Measurements from ENCODE around the gene ENHO. TPM values are rescaled to one million over a fixed set of nuclear protein-coding genes. Genes with fewer than 3 reads are reported as not detected.

The ENHO gene
- total and polyA plus RNA-seq, 7 donors: 0.20 to 1.2 (median 0.37) TPM; not detected in 1

DNA sequence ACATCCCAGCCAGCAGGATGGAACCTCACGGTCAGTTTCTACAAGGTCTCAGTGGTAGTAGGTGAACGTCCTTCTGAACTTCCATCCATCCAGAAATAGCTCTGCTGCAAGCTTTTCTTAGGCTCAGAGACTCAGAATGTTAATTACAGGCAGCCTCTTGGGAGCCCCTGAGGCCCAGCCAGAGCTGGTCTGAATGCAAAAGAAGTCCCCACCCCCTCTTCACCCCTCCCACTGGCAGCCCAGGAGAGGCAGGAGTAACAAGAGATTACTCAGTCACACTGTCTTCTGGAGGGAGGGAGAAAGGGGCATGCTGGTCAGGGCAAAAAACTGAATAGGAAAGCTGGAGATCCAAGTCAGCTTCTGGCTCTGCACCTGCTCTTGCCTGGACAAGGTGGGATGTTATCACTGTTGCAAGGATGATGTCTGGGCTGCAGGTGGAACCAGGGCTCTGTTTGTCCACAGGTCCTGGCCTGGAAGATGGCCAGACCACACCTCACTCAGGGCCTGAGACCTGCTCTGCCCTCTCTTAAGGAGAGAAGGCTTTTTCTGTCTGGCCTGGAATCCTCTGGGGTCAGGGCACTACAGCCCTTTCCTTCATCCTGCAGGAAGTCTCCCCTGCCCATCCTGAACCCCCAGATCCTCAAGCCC is 9.1 kb downstream of the ENHO start:
- Histone ChIP-seq H3K27me3 (ENCODE audit: insufficient read depth in 3 of 3, low read length in 2 of 3) (no peaks in the 10 kb centered on the region), H3K4me3 (no peak overlapping the region), H3K9me3 (no peaks in the 10 kb centered on the region), H3K36me3 (ENCODE audit: insufficient read depth in 1 of 2, low read depth in 1 of 2) (no peaks in the 10 kb centered on the region), H3K4me1 (no peaks in the 10 kb centered on the region), H3K27ac (no peak overlapping the region)
- TF ChIP-seq, protein P1, sequence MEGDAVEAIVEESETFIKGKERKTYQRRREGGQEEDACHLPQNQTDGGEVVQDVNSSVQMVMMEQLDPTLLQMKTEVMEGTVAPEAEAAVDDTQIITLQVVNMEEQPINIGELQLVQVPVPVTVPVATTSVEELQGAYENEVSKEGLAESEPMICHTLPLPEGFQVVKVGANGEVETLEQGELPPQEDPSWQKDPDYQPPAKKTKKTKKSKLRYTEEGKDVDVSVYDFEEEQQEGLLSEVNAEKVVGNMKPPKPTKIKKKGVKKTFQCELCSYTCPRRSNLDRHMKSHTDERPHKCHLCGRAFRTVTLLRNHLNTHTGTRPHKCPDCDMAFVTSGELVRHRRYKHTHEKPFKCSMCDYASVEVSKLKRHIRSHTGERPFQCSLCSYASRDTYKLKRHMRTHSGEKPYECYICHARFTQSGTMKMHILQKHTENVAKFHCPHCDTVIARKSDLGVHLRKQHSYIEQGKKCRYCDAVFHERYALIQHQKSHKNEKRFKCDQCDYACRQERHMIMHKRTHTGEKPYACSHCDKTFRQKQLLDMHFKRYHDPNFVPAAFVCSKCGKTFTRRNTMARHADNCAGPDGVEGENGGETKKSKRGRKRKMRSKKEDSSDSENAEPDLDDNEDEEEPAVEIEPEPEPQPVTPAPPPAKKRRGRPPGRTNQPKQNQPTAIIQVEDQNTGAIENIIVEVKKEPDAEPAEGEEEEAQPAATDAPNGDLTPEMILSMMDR (IDR thresholded peaks at IDR 0.05): no peak
- intact Hi-C loops (cut with DNase I): no loop called here
- WGBS, 3 donors: 42 to 68% (median 68%) methylated on average over 2 of the region's 2 CpGs
- no peak for DNase-seq
- no peak for ATAC-seq

DNA sequence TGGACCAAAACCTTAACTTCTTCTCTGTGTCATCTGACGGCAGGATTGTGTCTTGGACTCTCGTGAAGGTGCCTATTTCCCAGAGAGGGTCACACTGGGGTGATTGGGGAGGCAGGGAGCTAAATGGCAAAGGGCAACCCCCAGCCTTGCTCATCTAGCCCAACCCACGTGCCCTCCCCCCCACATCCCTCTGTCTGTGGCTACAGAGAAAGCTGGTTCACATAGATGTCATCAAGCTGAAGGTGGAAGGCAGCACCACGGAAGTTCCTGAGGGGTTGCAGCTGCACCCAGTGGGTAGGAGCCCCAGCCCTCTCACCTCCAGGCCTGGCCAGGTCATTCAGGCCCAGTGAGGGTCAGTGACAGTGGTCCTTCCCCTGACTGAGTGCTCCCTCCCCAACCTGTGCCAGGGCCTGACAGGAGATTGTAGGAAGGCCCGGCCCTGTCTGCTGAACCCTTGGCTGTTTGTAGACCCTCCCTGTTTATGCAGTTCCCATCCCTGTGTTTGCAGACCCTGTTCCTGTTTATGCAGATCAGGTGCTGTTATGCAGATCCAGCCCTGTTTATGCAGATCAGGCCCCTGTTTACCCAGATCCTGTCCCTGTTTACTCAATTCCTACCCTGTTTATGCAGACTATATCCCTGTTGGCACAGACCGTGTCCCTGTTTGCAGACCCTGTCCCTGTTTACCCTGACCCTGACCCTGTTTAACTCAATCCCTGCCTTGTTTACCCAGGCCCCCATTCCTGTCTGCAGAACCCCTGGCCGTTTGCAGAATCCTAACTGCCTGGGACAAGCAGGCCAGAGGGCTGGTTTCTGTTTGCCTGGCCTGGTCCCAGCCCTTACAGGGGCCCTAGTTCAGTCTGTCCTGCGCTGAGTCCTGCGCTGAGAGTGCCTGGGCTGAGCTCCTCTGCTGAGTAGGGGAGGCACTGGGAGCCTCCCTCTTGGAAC is 10.4 kb downstream of the ENHO start:
- TF ChIP-seq, protein P1 (IDR thresholded peaks at IDR 0.05): no peak
- DNase-seq (no peak), ATAC-seq (no peak)
- Histone ChIP-seq H3K27ac (no peak overlapping the region), H3K27me3 (ENCODE audit: insufficient read depth in 3 of 3, low read length in 2 of 3) (no peaks in the 10 kb centered on the region), H3K4me3 (no peak overlapping the region), H3K4me1 (no peaks in the 10 kb centered on the region), H3K9me3 (no peaks in the 10 kb centered on the region), H3K36me3 (ENCODE audit: insufficient read depth in 1 of 2, low read depth in 1 of 2) (no peaks in the 10 kb centered on the region)
- WGBS, 3 donors: 73 to 79% (median 73%) methylated on average over 9 of the region's 9 CpGs
- intact Hi-C loops (cut with DNase I): no loop called here

DNA sequence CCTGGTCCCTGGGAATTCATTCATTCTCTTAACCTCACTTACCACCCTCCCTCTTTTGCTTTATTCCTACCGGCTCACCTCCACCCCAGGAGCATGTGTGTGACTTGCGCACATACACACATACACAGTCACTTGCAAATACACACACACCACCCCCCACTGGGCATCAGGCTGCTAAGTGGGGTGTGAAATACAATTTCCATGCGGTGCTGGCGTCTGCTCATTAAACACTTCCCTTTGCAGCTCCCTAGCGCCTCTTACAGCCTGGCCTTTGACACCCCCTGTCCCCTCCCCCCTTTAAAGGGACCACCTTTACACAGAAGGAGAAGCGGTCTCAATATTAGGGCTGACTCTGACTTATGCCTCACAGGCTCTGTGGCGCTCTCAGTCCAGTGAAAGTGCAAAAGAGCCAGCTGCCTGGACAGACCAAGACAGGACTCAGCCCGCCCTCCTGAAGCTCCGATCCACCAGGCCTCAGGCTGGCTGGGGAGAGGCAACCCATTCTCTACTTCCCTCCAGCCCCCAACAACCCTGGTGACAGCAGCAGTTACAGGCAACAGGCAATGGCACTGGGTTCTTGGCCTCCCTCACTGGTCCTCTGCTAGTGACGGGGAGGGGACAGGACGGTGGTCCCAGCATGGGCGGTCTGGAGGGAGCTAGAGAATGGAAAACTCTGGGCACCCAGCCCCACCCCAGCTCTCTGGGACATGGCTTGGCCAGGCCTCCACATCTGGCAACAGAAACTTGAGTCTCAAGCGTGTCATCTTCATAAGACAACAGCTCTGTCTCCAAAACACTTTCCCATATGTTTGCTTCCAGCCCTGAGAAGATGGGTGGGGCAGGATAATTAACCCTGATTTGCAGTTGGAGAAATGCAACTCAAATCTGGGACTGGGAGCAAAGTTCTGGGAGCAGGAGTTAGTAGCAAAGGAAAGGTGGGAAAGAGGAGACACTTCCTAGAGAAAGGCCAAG is 12.0 kb downstream of the ENHO start:
- ATAC-seq (no peak), DNase-seq (no peak)
- no peaks in the 10 kb centered on the region for H3K36me3 ChIP-seq (ENCODE audit: insufficient read depth in 1 of 2, low read depth in 1 of 2)
- no peaks in the 10 kb centered on the region for H3K27me3 ChIP-seq (ENCODE audit: insufficient read depth in 3 of 3, low read length in 2 of 3)
- 52 to 58% (median 56%) methylated on average over 13 of the region's 13 CpGs for WGBS, 3 donors
- no peak overlapping the region for H3K4me3 ChIP-seq
- intact Hi-C loops (cut with DNase I): no loop called here
- no peaks in the 10 kb centered on the region for H3K9me3 ChIP-seq
- H3K27ac ChIP-seq: no peak overlapping the region
- no peaks in the 10 kb centered on the region for H3K4me1 ChIP-seq
- TF ChIP-seq, protein P1 (IDR thresholded peaks at IDR 0.05): no peak

DNA sequence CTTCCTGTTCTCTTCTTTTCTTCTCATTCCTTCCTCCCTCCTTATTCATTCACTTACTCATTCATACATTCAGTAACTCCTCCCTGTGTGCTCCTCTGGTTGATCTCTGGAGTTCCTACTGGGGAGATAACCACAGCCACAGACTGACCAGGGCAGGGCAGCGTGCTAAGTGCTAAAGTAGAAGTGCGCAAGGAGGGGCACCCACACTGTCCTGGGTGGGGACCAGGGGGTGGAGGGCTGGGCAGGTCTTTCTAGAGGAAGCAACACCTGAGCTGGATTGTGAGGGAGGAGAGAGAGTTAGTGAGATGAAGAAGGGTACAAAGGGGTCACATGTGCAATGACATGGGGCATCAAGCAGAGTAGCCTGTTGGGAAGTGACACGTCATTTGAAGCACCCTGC is 13.8 kb downstream of the ENHO start:
- H3K36me3 ChIP-seq (ENCODE audit: insufficient read depth in 1 of 2, low read depth in 1 of 2): no peaks in the 10 kb centered on the region
- TF ChIP-seq, protein P1 (IDR thresholded peaks at IDR 0.05): no peak
- H3K9me3 ChIP-seq: no peaks in the 10 kb centered on the region
- no peak overlapping the region for H3K4me3 ChIP-seq
- no peaks in the 10 kb centered on the region for H3K27me3 ChIP-seq (ENCODE audit: insufficient read depth in 3 of 3, low read length in 2 of 3)
- DNase-seq (no peak), ATAC-seq (no peak)
- intact Hi-C loops (cut with DNase I): no loop called here
- H3K27ac ChIP-seq: no peak overlapping the region
- H3K4me1 ChIP-seq: no peaks in the 10 kb centered on the region
- 71 to 97% (median 93%) methylated on average over 3 of the region's 3 CpGs for WGBS, 3 donors
